Lower lobe of right lung (tissue), 2 donors: Measurements from ENCODE around the gene IFNA13. TPM values are rescaled to one million over a fixed set of nuclear protein-coding genes. Genes with fewer than 3 reads are reported as not detected.
A peak's percentile ranks its signal among the peaks of the same experiment; 100 is the strongest.
"Not testable (repeated sequence)": the region's sequence is repeated elsewhere in the genome, so short reads cannot be mapped to it uniquely, and the experiment has no call there.

ENCODE experiments used
- ATAC-seq, 2 donors: fragments of 200-7000 bp; cut with Tn5 transposase; one replicate each; pipeline ENCODE4 v1.9.1; 2020 to 2022; ENCODE audit warnings: mild to moderate bottlenecking in 2 of 2, moderate library complexity in 2 of 2
- DNase-seq: peaks from one replicate; pipeline ENCODE4 v3.0.0-alpha.2; 2020
- H3K27ac ChIP-seq: fragments of 200-600 bp; one replicate; pipeline ENCODE4 v1.8.0; 2022
- H3K27me3 ChIP-seq: fragments of 200-600 bp; one replicate; pipeline ENCODE4 v1.8.0; 2022; ENCODE audit warnings: low read depth
- H3K36me3 ChIP-seq: fragments of 200-600 bp; one replicate; pipeline ENCODE4 v1.8.0; 2022; ENCODE audit warnings: mild to moderate bottlenecking
- H3K4me1 ChIP-seq: fragments of 200-600 bp; one replicate; pipeline ENCODE4 v1.8.0; 2022
- H3K4me3 ChIP-seq: fragments of 200-600 bp; one replicate; pipeline ENCODE4 v1.8.0; 2022; ENCODE audit warnings: mild to moderate bottlenecking
- H3K9me3 ChIP-seq: fragments of 200-600 bp; one replicate; pipeline ENCODE4 v1.8.0; 2022
- intact Hi-C: fragments of 100-400 bp; cut with DNase I; formaldehyde crosslinking; loops from one replicate; pipeline ENCODE4 v1.11.0; 2022
- total RNA-seq: library from RNA; stranded (reverse); fragmentation: NEBNext Ultra II Directional; extraction: Animal tissue kit (Norgen Biotek cat#: 25700); gene quantifications from one replicate; pipeline ENCODE4 v1.2.1, GENCODE V29; 2021
- TF ChIP-seq, protein P1 (sequence below): fragments of 200-600 bp; IDR thresholded peaks from one replicate; pipeline ENCODE4 v1.8.0; 2022; ENCODE audit warnings: antibody characterized with exemption, mild to moderate bottlenecking
- donor health status: DM: no; HTN: yes; CAD: no; lungs with severe emphysema.

Gene IFNA13
- total RNA-seq, 1 donor from 2014 or later = 1.1 TPM

DNA sequence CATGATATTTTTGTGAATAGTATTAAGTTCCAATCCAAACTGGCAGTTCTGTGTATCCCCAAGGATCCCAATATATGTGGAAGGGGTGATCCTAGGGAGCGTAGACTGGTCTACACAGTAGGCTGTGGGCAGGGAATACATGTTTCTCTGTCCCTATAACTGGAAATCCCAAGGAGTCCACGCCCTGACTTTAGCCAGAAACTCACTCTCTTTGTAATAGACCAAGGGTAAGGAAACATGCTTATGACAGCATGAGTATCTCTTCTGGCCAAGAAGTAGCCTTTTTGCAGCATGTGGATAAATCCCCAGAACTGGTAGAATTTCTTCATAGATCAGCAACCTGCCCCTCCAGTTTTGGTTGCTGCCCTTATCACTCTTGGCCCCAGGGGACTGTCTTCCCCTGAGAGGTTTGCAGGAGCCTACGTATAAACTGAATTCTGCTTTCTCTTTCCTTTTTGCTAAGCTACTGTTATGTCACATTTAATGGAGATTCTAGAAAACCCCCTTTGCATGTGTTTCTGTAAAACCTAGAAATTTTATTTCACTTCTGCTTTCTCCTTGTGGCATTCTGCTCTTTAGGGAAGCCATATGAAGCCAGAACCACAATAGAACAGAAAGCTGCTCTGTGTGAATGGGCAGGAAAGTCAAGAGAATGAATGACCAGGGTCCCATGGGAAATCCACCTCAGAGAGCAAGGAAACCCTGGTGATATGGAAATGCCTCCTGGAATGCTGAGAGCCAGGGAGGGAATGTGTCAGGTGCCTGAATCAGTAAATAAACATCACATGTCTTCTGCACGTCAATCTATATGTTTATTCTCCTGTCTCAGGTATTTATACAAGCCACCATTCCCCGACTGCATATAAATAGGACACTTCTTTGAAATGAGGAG, 13.8 kb upstream of the IFNA13 start:
- TF ChIP-seq, protein P1, sequence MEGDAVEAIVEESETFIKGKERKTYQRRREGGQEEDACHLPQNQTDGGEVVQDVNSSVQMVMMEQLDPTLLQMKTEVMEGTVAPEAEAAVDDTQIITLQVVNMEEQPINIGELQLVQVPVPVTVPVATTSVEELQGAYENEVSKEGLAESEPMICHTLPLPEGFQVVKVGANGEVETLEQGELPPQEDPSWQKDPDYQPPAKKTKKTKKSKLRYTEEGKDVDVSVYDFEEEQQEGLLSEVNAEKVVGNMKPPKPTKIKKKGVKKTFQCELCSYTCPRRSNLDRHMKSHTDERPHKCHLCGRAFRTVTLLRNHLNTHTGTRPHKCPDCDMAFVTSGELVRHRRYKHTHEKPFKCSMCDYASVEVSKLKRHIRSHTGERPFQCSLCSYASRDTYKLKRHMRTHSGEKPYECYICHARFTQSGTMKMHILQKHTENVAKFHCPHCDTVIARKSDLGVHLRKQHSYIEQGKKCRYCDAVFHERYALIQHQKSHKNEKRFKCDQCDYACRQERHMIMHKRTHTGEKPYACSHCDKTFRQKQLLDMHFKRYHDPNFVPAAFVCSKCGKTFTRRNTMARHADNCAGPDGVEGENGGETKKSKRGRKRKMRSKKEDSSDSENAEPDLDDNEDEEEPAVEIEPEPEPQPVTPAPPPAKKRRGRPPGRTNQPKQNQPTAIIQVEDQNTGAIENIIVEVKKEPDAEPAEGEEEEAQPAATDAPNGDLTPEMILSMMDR = no peak
- no peaks in the 10 kb centered on the region for H3K9me3 ChIP-seq
- no peaks in the 10 kb centered on the region for H3K27me3 ChIP-seq
- intact Hi-C loops = no loop called here
- ATAC-seq (peak; percentile 59 to 63), DNase-seq (no peak)
- H3K36me3 ChIP-seq = no peaks in the 10 kb centered on the region
- no peak overlapping the region for H3K27ac ChIP-seq
- peaks cover 12% of the 10 kb centered on the region for H3K4me1 ChIP-seq
- peak overlapping the region; percentile 1 for H3K4me3 ChIP-seq

DNA sequence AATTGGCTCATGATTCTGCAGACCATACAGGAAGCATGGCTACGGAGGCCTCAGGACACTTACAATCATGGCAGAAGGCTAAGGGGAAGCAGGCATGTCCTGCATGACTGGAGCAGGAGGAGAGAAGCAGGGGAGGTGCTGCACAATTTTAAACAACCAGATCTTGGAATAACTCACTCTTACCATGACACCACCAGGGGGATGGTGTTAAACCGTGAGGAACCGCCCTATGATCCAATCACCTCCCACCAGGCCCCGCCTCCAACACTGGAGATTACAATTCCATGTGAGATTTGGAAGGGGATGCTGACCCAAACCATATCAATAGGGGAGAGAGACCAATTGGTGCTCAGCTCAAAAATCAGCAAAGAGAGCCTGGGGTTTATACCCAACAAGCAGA, 3.6 kb upstream of the IFNA13 start:
- DNase-seq, H3K4me3 ChIP-seq, H3K27me3 ChIP-seq, intact Hi-C loops, H3K4me1 ChIP-seq, H3K9me3 ChIP-seq, H3K27ac ChIP-seq, ATAC-seq, H3K36me3 ChIP-seq: not testable (repeated sequence)

DNA sequence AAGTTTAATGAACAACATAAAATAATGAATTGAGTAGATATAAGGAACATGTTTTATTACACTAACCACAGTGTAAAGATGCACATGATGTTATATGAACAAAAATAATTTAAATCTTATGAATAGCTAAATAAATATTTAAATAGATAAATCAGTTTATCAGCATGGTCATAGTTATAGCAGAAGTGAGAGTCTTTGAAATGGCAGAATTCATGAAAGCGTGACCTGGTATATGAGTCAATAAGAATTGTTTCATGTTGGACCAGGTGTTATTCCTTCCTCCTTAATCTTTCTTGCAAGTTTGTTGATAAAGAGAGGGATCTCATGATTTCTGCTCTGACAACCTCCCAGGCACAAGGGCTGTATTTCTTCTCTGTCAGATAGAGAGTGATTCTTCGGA, 688 bp downstream of the IFNA13 start:
- H3K27ac ChIP-seq, DNase-seq, H3K36me3 ChIP-seq, H3K4me3 ChIP-seq, H3K27me3 ChIP-seq, H3K9me3 ChIP-seq, ATAC-seq, intact Hi-C loops, H3K4me1 ChIP-seq: not testable (repeated sequence)

DNA sequence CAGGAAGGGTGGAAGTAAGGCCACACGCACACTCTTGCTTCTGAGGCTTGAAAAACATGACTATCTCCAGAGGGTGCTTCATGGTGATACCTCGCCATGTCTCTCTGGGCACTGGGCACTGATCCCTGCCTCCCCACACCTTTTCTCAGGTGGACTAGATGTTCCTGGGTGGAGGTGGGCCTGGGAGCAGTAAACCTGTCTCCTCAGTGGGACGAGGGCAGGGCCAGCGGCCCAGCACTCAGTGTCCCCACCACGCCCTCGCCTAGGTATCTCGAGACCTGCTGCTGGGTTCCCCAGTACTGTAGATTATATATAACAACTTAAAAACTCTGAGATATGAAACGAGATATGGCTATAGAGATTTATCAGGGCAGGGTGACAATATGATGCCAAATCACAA, 5.6 kb downstream of the IFNA13 start:
- H3K4me3 ChIP-seq = no peak overlapping the region
- TF ChIP-seq, protein P1 = no peak
- no peak overlapping the region for H3K27ac ChIP-seq
- H3K27me3 ChIP-seq = peaks cover 4% of the 10 kb centered on the region
- H3K9me3 ChIP-seq = no peaks in the 10 kb centered on the region
- intact Hi-C loops = no loop called here
- no peaks in the 10 kb centered on the region for H3K4me1 ChIP-seq
- DNase-seq (no peak), ATAC-seq (no peak)
- no peaks in the 10 kb centered on the region for H3K36me3 ChIP-seq

DNA sequence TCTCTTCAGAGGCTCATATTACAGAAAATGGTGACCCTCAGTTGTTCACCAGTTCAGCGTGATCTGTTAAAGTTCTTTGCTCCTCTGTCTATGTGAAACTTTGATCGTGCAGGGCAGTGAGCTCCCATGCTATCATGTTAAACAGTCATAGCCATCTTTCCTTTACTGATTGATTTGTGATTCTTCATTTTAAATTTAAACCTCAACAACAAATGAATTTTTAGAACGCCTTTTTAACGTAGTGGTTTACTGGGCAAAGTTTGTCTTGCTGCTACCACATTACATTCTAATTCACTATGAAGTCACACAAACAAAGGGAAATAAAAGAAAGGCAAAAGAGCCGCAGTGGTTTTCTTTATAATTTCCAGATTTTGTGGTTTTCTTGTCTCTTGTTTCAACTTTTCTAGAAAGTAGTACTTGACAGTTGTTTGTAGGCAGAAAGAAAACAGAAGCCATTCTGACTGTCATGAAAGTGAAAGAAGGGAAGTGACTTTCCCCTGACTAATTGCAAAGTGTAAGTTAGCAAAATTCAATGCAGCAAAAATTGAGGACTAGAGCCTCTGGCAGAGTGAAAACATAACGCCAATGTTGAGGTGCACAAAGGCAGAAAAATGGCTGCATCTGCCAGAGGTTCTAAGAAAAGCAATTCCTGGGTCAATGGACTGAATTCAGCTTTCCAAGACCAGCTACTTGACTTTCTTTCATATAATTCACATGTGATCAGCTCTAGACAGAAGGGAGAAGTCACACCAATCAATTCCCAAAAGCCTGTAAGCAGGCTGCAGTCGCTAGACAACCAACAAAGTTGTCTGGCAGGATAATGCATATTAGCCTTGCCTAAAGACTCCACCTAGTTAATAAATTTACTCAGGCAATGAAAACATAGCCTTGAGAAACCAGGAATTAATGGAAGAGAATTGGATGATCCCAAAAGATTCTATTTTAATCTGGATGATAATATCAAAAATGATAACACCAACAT, 10.1 kb downstream of the IFNA13 start:
- no peaks in the 10 kb centered on the region for H3K9me3 ChIP-seq
- DNase-seq = no peak
- ATAC-seq = no peak
- TF ChIP-seq, protein P1 = no peak
- H3K27ac ChIP-seq = peak overlapping the region; percentile 7
- no peaks in the 10 kb centered on the region for H3K27me3 ChIP-seq
- H3K36me3 ChIP-seq = no peaks in the 10 kb centered on the region
- H3K4me1 ChIP-seq = no peaks in the 10 kb centered on the region
- intact Hi-C loops = no loop called here
- H3K4me3 ChIP-seq = no peak overlapping the region

DNA sequence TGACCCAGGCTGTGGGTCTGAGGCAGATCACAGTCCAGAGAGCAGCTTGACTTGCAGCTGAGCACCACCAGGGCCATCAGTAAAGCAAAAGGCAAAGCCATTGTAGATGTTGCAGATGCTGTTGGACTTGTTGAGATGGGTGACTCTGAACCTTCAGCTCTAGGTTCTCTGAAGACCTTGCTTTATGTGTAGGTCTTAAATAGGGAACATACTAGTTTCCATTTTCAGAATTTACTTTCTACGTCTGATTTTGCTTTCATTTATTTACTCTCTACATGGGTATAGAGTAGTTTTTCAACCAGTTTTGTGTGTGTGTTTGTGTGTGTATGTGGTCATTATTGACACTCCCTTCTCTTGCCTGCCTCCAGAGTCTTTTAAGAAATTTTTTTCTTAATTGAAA, 17.1 kb downstream of the IFNA13 start, which contains the start of gene IFNA6:
Gene IFNA6 (minus strand): TSS at position 101 of the 400 bp plus-strand sequence. CDS start 0 bp downstream, at position 101.
- ATAC-seq = no peak
- Histone ChIP-seq H3K36me3 (no peaks in the 10 kb centered on the region), H3K27me3 (no peaks in the 10 kb centered on the region), H3K4me3 (no peak within 1 kb of the TSS), H3K27ac (no peak within 1 kb of the TSS), H3K9me3 (no peaks in the 10 kb centered on the region), H3K4me1 (no peaks in the 10 kb centered on the region)
- DNase-seq = no peak
- intact Hi-C loops = no loop called here
- TF ChIP-seq, protein P1 = no peak
